AG04450 (cell line): Measurements from ENCODE around the gene MRTFA. TPM values are rescaled to one million over a fixed set of nuclear protein-coding genes. Genes with fewer than 3 reads are reported as not detected.
"Not testable (repeated sequence)": the region's sequence is repeated elsewhere in the genome, so short reads cannot be mapped to it uniquely, and the experiment has no call there.

Source experiments
- CTCF ChIA-PET: fragments of 300-600, 350-600 bp; formaldehyde crosslinking; extraction: SDS; loops from one replicate; lab custom pipeline; 2022; ENCODE audit warnings: antibody characterized with exemption, inconsistent platforms; lab: Charles Lee
- POLR2A ChIA-PET: fragments of 350-600 bp; formaldehyde crosslinking; extraction: SDS; loops from one replicate; lab custom pipeline; 2021; ENCODE audit warnings: antibody characterized with exemption, inconsistent platforms; lab: Yijun Ruan, JAX
- DNase-seq: peaks from one replicate; pipeline ENCODE4 v3.0.0-alpha.2; 2011; ENCODE audit warnings: low read depth, low spot score
- H3K27ac ChIP-seq: one replicate; pipeline ENCODE4 v1.5.1; 2012; ENCODE audit warnings: low read depth, low read length, control low read depth
- H3K27me3 ChIP-seq: one replicate; pipeline ENCODE4 v1.6.0; 2012; ENCODE audit warnings: low read length; ENCODE audit not compliant: control insufficient read depth, insufficient read depth
- H3K4me3 ChIP-seq: 2 replicates; pipeline ENCODE4 v1.5.1; 2011; ENCODE audit warnings: mild to moderate bottlenecking, low read depth, low read length, control low read depth
- H3K9me3 ChIP-seq: 2 replicates; pipeline ENCODE4 v1.5.1; 2012; ENCODE audit warnings: low read length; ENCODE audit not compliant: control insufficient read depth, insufficient read depth
- polyA plus RNA-seq: library from polyadenylated mRNA; depleted of rRNA; stranded (reverse); fragments of >200 nt; gene quantifications from 2 replicates; pipeline ENCODE4 v1.2.3, GENCODE V29; 2011
- TF ChIP-seq, protein P1 (sequence below): IDR thresholded peaks from 2 replicates; pipeline ENCODE4 v1.5.1; 2011; ENCODE audit warnings: low read depth, low read length, control low read depth, inconsistent platforms

The MRTFA gene
- polyA plus RNA-seq, 1 experiment = 6.8 TPM

DNA sequence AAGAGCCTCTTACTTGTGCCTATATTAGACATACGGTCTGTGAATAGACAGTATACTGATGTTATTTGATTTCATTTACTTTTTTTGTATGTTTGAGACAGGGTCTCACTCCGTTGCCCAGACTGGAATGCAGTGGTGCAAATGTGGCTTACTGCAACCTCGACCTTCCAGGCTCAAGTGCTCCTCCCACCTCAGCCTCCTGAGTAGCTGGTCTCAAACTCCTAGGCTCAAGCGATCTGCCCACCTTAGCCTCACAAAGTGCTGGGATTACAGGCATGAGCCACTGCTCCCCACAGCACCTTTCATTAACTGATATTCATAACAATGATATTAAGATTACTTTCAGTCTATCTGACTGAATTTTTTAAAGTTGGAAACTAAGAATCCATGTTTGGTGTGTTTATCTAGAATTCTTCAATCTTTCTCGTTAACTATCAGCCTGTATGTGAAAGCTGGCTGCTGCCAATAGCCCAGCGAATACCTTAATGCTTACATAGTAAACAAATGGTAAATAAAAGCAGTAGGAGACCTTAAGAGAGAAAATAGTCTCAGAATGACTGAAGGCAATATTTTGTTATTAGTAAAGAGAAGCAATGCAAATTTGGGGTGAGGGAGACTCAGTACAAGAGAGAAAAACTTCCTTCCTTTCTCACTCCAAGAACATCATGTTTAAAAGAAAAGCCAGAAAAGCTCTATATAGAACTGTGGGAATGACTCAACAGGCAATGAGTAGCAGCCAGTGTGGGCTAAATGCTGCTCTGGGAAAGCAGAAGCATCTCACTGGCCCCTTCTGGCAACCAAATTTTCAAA lies 101.9 kb downstream of the MRTFA start:
- TF ChIP-seq, protein P1, sequence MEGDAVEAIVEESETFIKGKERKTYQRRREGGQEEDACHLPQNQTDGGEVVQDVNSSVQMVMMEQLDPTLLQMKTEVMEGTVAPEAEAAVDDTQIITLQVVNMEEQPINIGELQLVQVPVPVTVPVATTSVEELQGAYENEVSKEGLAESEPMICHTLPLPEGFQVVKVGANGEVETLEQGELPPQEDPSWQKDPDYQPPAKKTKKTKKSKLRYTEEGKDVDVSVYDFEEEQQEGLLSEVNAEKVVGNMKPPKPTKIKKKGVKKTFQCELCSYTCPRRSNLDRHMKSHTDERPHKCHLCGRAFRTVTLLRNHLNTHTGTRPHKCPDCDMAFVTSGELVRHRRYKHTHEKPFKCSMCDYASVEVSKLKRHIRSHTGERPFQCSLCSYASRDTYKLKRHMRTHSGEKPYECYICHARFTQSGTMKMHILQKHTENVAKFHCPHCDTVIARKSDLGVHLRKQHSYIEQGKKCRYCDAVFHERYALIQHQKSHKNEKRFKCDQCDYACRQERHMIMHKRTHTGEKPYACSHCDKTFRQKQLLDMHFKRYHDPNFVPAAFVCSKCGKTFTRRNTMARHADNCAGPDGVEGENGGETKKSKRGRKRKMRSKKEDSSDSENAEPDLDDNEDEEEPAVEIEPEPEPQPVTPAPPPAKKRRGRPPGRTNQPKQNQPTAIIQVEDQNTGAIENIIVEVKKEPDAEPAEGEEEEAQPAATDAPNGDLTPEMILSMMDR = no peak
- Histone ChIP-seq H3K4me3 (no peak overlapping the region), H3K9me3 (no peaks in the 10 kb centered on the region), H3K27ac (peak overlapping the region; percentile 4), H3K27me3 (no peaks in the 10 kb centered on the region)
- DNase-seq = no peak
- CTCF ChIA-PET = interaction anchor here (2.4 to 3.4 kb wide), 3 partner anchors 10 to 112 kb away, joined by 6 to 21 read pairs (median 17); no protein-coding TSS in a partner anchor
- POLR2A ChIA-PET = interaction anchor here (0.5 to 0.7 kb wide), 2 partner anchors 16 to 36 kb away, joined by 5 read pairs; no protein-coding TSS in a partner anchor

DNA sequence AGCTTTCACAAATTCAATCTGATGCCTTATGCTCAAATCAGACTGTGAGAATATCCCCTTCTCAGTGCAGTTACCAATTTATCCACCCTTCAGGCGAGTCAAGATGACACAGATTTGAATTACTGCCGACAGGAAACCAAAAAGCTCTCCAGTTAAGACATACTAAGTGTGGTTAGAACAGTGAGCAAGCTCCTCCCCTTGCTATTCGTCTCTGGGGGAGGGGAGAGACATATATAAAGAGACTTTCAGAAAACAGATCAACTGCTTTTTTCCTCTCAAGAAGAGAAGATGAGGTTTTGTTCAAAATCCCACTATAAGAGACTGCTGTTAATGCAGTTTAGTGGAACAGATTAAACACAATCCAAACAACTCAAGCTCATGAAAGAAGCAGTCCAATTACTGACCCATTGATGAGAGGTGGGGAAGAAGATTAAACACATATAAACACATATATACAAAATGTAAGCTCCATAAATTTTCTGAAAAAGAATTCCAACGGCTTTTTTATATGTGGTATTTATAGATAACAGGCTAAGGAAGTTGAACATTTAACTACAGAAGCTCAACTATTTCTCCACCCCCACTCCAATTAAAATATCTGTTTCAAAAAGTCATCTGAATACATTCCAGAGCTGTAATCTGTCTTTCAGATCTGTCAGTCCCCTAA lies 102.7 kb downstream of the MRTFA start:
- ChIA-PET POLR2A (interaction anchor here (0.5 kb wide), 1 partner anchor 15 kb away, joined by 5 read pairs; no protein-coding TSS in a partner anchor), CTCF (interaction anchor here (2.4 to 3.4 kb wide), 3 partner anchors 9 to 112 kb away, joined by 6 to 21 read pairs (median 17); no protein-coding TSS in a partner anchor)
- Histone ChIP-seq H3K27ac (no peak overlapping the region), H3K27me3 (no peaks in the 10 kb centered on the region), H3K4me3 (peak overlapping the region; percentile 5), H3K9me3 (no peaks in the 10 kb centered on the region)
- no peak for DNase-seq
- TF ChIP-seq, protein P1 = no peak

DNA sequence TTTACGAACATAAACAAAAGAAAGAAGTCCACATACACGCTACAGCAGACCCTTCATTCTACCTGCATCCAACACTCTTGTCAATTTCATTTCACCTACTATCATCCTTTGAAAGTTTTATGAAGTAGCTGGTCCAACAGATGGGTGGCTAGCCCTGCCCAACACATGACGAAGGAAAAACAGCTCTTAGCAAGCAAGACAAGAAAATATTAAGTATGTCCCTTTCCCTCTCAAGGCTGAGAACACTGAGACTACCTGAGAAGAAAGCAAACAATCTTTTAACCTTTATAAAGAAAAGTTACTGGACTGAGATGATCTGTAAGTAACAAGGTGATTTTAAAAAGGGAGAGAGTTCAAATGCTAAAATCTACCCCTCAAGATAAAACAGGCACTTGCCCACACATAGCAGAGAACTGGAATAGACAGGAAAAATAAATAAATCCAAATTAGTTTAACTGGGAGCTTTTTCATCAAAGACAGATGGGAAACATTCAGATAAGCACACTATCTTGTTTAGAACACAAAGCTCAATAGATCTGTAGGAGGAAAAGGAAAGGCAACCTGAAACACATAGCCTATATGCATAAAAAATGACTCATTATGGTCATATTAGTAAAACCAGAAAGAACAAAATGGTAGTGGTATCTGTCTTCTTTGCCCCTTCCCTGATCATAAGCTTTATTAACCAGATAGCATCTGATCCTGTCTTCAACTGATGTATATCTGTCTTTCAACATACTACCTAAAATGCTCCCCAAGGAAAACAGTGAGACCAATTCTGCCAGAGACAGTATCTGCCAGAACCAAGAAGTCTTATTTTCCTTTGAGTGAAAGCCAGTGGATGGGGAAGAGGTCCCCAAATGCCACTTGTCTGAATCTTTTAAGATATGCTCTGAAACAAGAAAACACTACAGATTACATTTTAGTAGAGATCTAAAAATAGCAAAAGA lies 104.3 kb downstream of the MRTFA start:
- DNase-seq = no peak
- Histone ChIP-seq H3K27me3 (no peaks in the 10 kb centered on the region), H3K9me3 (no peaks in the 10 kb centered on the region), H3K27ac (no peak overlapping the region), H3K4me3 (peak overlapping the region; percentile 20; the same call in 1 of the 2 replicates)
- ChIA-PET POLR2A (no interaction called here), CTCF (interaction anchor here (0.9 to 3.4 kb wide), 4 partner anchors 8 to 114 kb away, joined by 3 to 21 read pairs (median 10); no protein-coding TSS in a partner anchor)
- TF ChIP-seq, protein P1 = no peak

GRCh38 chr22:40530391-40530790 lies 106.1 kb downstream of the MRTFA start:
- ChIA-PET CTCF (interaction anchor here (0.7 to 1.8 kb wide), 4 partner anchors 94 to 368 kb away, joined by 3 to 5 read pairs (median 4); no protein-coding TSS in a partner anchor), POLR2A (interaction anchor here (1.0 to 1.2 kb wide), 2 partner anchors 18 to 121 kb away, joined by 3 read pairs; no protein-coding TSS in a partner anchor)
- not testable (repeated sequence) for H3K27ac ChIP-seq, H3K4me3 ChIP-seq, DNase-seq, H3K27me3 ChIP-seq, H3K9me3 ChIP-seq
